Endodermal cell (in vitro differentiated cells): Measurements from ENCODE around the gene ABLIM2. TPM values are rescaled to one million over a fixed set of nuclear protein-coding genes. Genes with fewer than 3 reads are reported as not detected.
"Not testable (repeated sequence)": the region's sequence is repeated elsewhere in the genome, so short reads cannot be mapped to it uniquely, and the experiment has no call there.

ENCODE experiments used
- DNase-seq: peaks from one replicate; pipeline ENCODE4 v3.0.0-alpha.2; 2017
- H3K27ac ChIP-seq: 2 replicates; pipeline ENCODE4 v1.5.1; 2013; ENCODE audit warnings: mild to moderate bottlenecking, low read depth, low read length, moderate library complexity
- H3K27me3 ChIP-seq: 2 replicates; pipeline ENCODE4 v1.6.1; 2013; ENCODE audit warnings: mild to moderate bottlenecking, low read length, moderate library complexity; ENCODE audit not compliant: insufficient read depth, control insufficient read depth, poor library complexity, severe bottlenecking
- H3K36me3 ChIP-seq: 2 replicates; pipeline ENCODE4 v1.7.0; 2013; ENCODE audit warnings: mild to moderate bottlenecking, low read length, moderate library complexity; ENCODE audit not compliant: control insufficient read depth, insufficient read depth
- H3K4me1 ChIP-seq: one replicate; pipeline ENCODE4 v1.7.0; 2013; ENCODE audit warnings: low read length; ENCODE audit not compliant: control insufficient read depth, insufficient read depth
- H3K4me3 ChIP-seq: 2 replicates; pipeline ENCODE4 v1.5.1; 2013; ENCODE audit warnings: mild to moderate bottlenecking, low read length, moderate library complexity
- H3K9ac ChIP-seq: 2 replicates; pipeline ENCODE4 v1.6.1; 2013; ENCODE audit warnings: mild to moderate bottlenecking, low read length, moderate library complexity; ENCODE audit not compliant: poor library complexity, severe bottlenecking; ENCODE audit errors: extremely low read depth
- H3K9me3 ChIP-seq: 2 replicates; pipeline ENCODE4 v1.6.1; 2013; ENCODE audit warnings: mild to moderate bottlenecking, low read length, moderate library complexity; ENCODE audit not compliant: control insufficient read depth
- H3K27ac Mint-ChIP-seq: 2 replicates; pipeline ENCODE4 v1.8.0; 2020; ENCODE audit warnings: mixed read lengths
- H3K27me3 Mint-ChIP-seq: 2 replicates; pipeline ENCODE4 v1.8.0; 2021; ENCODE audit warnings: mild to moderate bottlenecking, mixed read lengths; ENCODE audit not compliant: insufficient read depth
- H3K36me3 Mint-ChIP-seq: 2 replicates; pipeline ENCODE4 v1.8.0; 2020; ENCODE audit warnings: low read depth, mixed read lengths
- H3K4me1 Mint-ChIP-seq: 2 replicates; pipeline ENCODE4 v1.8.0; 2020; ENCODE audit warnings: mixed read lengths
- H3K4me3 Mint-ChIP-seq: 2 replicates; pipeline ENCODE4 v1.8.0; 2020; ENCODE audit warnings: mild to moderate bottlenecking, moderate library complexity, mixed read lengths
- H3K9me3 Mint-ChIP-seq: 2 replicates; pipeline ENCODE4 v1.8.0; 2020; ENCODE audit warnings: mild to moderate bottlenecking, mixed read lengths
- WGBS, 2 experiments: methylation state at CpG; one replicate each; pipeline versions ENCODE4 v1.1.5 to v1.1.7; 2013; ENCODE audit warnings: missing lambda C conversion rate in 2 of 2, mixed read lengths in 1 of 2; ENCODE audit not compliant: insufficient coverage in 1 of 2, insufficient read length in 1 of 2; 5-methylcytosine and 5-hydroxymethylcytosine counted together
- total RNA-seq, 2 donors: library from RNA; stranded (reverse); fragmentation: NEBNext Ultra II Directional in 1 of 2; extraction: Animal tissue kit (Norgen Biotek cat#: 25700) in 1 of 2; gene quantifications; 2 replicates in 1 of 2; 3 replicates in 1 of 2; pipeline ENCODE4 v1.2.1, GENCODE V29; 2021
- TF ChIP-seq, protein P1 (sequence below): fragments of 200-600 bp; sonication (generic); conservative IDR thresholded peaks from 2 replicates; pipeline ENCODE4 v1.5.0; 2021; ENCODE audit warnings: antibody characterized with exemption, mild to moderate bottlenecking

Gene ABLIM2
- total RNA-seq, 2 donors from 2014 or later = 0.35 to 1.6 TPM

DNA sequence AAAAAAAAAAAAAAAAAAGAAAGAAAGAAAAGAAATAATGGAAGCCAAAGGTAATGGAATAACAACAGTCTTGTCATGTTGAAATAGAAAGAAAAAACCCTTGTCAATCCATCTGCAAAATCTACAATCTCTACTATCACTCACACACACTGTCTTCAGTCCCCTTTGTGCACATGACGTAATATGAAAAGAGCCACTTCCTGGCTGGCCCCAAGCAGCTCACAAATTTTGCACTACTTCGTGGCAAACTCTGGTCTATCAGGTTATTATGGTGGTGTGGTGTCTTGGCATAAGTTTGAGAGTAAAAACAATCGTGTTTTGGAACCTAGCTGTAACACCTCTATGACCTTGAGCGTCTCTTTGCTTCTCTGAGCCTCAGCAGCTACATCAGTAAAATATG lies 210.7 kb downstream of the ABLIM2 start:
- Mint-ChIP-seq H3K27me3 (peaks cover 2% of the 10 kb centered on the region), H3K36me3 (no peaks in the 10 kb centered on the region), H3K4me1 (peaks cover 25% of the 10 kb centered on the region), H3K27ac (no peak overlapping the region), H3K4me3 (no peak overlapping the region), H3K9me3 (peaks cover 31% of the 10 kb centered on the region)
- Histone ChIP-seq H3K9me3 (peaks cover 27% of the 10 kb centered on the region), H3K27ac (no peak overlapping the region), H3K4me1 (peaks cover 6% of the 10 kb centered on the region), H3K36me3 (no peaks in the 10 kb centered on the region), H3K9ac (no peak overlapping the region), H3K4me3 (no peak overlapping the region), H3K27me3 (no peaks in the 10 kb centered on the region)
- DNase-seq = no peak
- WGBS, 2 experiments = 98% methylated on average over 4 of the region's 4 CpGs; no CpG with 5 or more reads in 1 of the 2 experiments
- TF ChIP-seq, protein P1, sequence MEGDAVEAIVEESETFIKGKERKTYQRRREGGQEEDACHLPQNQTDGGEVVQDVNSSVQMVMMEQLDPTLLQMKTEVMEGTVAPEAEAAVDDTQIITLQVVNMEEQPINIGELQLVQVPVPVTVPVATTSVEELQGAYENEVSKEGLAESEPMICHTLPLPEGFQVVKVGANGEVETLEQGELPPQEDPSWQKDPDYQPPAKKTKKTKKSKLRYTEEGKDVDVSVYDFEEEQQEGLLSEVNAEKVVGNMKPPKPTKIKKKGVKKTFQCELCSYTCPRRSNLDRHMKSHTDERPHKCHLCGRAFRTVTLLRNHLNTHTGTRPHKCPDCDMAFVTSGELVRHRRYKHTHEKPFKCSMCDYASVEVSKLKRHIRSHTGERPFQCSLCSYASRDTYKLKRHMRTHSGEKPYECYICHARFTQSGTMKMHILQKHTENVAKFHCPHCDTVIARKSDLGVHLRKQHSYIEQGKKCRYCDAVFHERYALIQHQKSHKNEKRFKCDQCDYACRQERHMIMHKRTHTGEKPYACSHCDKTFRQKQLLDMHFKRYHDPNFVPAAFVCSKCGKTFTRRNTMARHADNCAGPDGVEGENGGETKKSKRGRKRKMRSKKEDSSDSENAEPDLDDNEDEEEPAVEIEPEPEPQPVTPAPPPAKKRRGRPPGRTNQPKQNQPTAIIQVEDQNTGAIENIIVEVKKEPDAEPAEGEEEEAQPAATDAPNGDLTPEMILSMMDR = no peak

DNA sequence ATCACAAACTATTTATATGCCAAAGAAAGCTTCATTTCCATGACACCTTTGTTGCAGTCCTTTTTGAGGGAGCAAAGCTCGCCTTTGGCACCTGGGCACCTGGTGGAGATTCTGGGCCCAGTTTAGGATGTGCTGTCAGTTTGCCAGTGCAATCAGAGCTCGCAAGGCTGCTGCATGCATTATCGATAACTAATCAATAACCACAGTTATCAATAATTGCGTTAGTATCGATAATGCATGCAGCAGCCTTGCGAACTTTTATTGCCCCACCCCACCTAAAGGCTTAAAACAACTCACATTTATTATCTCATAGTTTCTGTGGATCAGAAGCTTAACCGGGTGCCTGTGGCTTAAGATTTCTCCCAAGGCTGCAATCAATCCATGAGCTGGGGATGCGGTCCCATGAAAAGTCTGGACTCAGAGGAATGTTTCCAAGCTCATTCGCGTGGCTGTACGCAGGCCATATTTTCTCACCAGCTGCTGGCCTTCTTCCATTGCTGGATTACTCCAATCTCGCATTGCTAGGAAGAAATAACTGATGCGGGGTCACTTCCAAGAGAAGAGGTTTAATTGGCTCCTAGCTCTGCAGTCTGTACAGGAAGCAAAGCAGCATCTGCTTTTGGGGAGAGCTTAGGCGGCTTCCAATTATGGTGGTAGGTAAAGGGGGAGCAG lies 212.8 kb downstream of the ABLIM2 start:
- Mint-ChIP-seq H3K27me3 (peaks cover 2% of the 10 kb centered on the region), H3K36me3 (no peaks in the 10 kb centered on the region), H3K4me3 (no peak overlapping the region), H3K27ac (no peak overlapping the region), H3K4me1 (peaks cover 40% of the 10 kb centered on the region), H3K9me3 (peaks cover 11% of the 10 kb centered on the region)
- H3K4me1 ChIP-seq = peaks cover 6% of the 10 kb centered on the region
- no peak overlapping the region for H3K4me3 ChIP-seq
- TF ChIP-seq, protein P1 = no peak
- DNase-seq = no peak
- H3K27me3 ChIP-seq = no peaks in the 10 kb centered on the region
- peaks cover 10% of the 10 kb centered on the region for H3K9me3 ChIP-seq
- 89 to 92% methylated on average over 13 to 14 of the region's 14 CpGs for WGBS, 2 experiments
- H3K9ac ChIP-seq = no peak overlapping the region
- H3K27ac ChIP-seq = no peak overlapping the region
- H3K36me3 ChIP-seq = no peaks in the 10 kb centered on the region

DNA sequence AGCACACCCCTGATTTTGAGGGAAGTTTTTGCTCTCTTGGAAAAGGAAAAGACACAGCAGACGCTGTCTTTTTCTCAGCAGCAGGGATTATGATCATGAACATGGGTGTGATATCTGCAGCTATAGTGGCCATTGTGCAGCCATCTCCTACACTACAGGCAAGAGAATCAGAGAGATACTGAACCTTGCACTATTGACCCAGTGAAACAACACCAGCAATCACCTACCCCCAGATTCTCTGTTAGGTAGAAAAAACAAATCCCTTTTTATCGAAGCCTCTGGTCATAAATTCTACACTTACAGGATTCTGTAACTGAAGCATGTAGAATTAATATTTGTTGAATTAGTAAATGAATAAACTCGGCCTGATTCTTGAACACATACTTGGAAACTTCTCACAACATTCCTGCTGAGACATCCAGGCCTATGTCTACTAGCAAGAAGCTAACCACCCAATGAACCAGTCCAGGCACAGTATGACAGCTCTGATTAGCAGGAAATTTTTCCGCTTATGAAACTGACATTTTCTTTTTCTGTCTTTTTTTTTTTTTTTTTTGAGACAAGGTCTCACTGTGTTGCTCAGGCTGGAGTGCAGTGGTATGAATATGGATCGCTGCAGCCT lies 213.9 kb downstream of the ABLIM2 start:
- H3K4me3 Mint-ChIP-seq = no peak overlapping the region
- H3K36me3 Mint-ChIP-seq = no peaks in the 10 kb centered on the region
- DNase-seq = no peak
- H3K27me3 Mint-ChIP-seq = no peaks in the 10 kb centered on the region
- peaks cover 44% of the 10 kb centered on the region for H3K4me1 Mint-ChIP-seq
- WGBS, 2 experiments = 89 to 94% methylated on average over 3 to 5 of the region's 5 CpGs
- Histone ChIP-seq H3K27ac (no peak overlapping the region), H3K9ac (no peak overlapping the region), H3K9me3 (no peaks in the 10 kb centered on the region), H3K4me1 (peaks cover 6% of the 10 kb centered on the region), H3K27me3 (no peaks in the 10 kb centered on the region), H3K36me3 (no peaks in the 10 kb centered on the region), H3K4me3 (no peak overlapping the region)
- TF ChIP-seq, protein P1 = no peak
- H3K27ac Mint-ChIP-seq = no peak overlapping the region
- H3K9me3 Mint-ChIP-seq = peaks cover 2% of the 10 kb centered on the region

DNA sequence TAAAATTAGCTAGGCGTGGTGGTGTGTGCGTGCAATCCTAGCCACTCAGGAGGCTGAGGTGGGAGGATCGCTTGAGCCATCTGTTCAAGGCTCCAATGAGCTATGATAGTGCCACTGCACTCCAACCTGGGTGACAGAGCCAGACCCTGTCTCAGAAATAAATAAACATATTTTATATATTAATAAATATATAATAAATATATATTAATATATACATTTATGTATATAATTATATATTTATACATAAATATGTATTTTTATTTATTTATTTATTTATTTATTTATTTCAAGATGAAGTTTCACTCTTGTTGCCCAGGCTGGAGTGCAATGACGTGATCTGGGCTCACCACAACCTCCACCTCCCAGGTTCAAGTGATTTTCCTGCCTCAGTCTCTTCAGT lies 214.9 kb downstream of the ABLIM2 start:
- H3K27ac ChIP-seq, H3K4me3 ChIP-seq, H3K36me3 ChIP-seq, DNase-seq, H3K36me3 Mint-ChIP-seq, H3K4me3 Mint-ChIP-seq, H3K4me1 ChIP-seq, H3K27ac Mint-ChIP-seq, H3K9me3 ChIP-seq, H3K27me3 Mint-ChIP-seq, H3K9me3 Mint-ChIP-seq, H3K9ac ChIP-seq, H3K27me3 ChIP-seq: not testable (repeated sequence)
- WGBS, 2 experiments = 91 to 93% methylated on average over 3 to 4 of the region's 4 CpGs
- peaks cover 35% of the 10 kb centered on the region for H3K4me1 Mint-ChIP-seq
